Progenitor cell of endocrine pancreas (in vitro differentiated cells): ENCODE data around the gene NCOA1. TPM values are rescaled to one million over a fixed set of nuclear protein-coding genes. Genes with fewer than 3 reads are reported as not detected.
"Not testable (repeated sequence)": the region's sequence is repeated elsewhere in the genome, so short reads cannot be mapped to it uniquely, and the experiment has no call there.

Experiments used
- DNase-seq: peaks from one replicate; pipeline ENCODE4 v3.0.0; 2021; ENCODE audit warnings: low spot score; ENCODE audit not compliant: unreplicated experiment
- H3K27ac Mint-ChIP-seq: 2 replicates; pipeline ENCODE4 v1.8.0; 2021; ENCODE audit warnings: mild to moderate bottlenecking, moderate library complexity, mixed read lengths
- H3K27me3 Mint-ChIP-seq: 2 replicates; pipeline ENCODE4 v1.8.0; 2021; ENCODE audit warnings: mixed read lengths
- H3K36me3 Mint-ChIP-seq: 2 replicates; pipeline ENCODE4 v1.8.0; 2022; ENCODE audit warnings: mixed read lengths; ENCODE audit not compliant: insufficient read depth
- H3K4me1 Mint-ChIP-seq: 2 replicates; pipeline ENCODE4 v1.8.0; 2021; ENCODE audit warnings: low read depth, mixed read lengths
- H3K4me3 Mint-ChIP-seq: 2 replicates; pipeline ENCODE4 v1.8.0; 2021; ENCODE audit warnings: low read depth, mild to moderate bottlenecking, moderate library complexity, mixed read lengths
- H3K9me3 Mint-ChIP-seq: 2 replicates; pipeline ENCODE4 v1.8.0; 2021; ENCODE audit warnings: low read depth, mixed read lengths
- CTCF ChIP-seq: fragments of 200-600 bp; sonication (generic); IDR thresholded peaks from one replicate; pipeline ENCODE4 v1.5.0; 2021; ENCODE audit warnings: antibody characterized with exemption, mild to moderate bottlenecking; ENCODE audit not compliant: unreplicated experiment
- total RNA-seq: library from RNA; stranded (reverse); gene quantifications from 2 replicates; pipeline ENCODE4 v1.2.1, GENCODE V29; 2021

The NCOA1 gene
- total RNA-seq, 1 donor from 2014 or later: 32.3 TPM

- Mint-ChIP-seq H3K4me3 (no peak overlapping the region), H3K9me3 (peaks cover 14% of the 10 kb centered on the region), H3K4me1 (peaks cover 34% of the 10 kb centered on the region), H3K27me3 (no peaks in the 10 kb centered on the region), H3K27ac (peak overlapping the region; percentile 65), H3K36me3 (peaks cover 6% of the 10 kb centered on the region)
- DNase-seq: no peak
- no peak for TF ChIP-seq CTCF
These were observed 86.4 kb downstream of the NCOA1 start for GRCh38 chr2:24577481-24577880.

DNA sequence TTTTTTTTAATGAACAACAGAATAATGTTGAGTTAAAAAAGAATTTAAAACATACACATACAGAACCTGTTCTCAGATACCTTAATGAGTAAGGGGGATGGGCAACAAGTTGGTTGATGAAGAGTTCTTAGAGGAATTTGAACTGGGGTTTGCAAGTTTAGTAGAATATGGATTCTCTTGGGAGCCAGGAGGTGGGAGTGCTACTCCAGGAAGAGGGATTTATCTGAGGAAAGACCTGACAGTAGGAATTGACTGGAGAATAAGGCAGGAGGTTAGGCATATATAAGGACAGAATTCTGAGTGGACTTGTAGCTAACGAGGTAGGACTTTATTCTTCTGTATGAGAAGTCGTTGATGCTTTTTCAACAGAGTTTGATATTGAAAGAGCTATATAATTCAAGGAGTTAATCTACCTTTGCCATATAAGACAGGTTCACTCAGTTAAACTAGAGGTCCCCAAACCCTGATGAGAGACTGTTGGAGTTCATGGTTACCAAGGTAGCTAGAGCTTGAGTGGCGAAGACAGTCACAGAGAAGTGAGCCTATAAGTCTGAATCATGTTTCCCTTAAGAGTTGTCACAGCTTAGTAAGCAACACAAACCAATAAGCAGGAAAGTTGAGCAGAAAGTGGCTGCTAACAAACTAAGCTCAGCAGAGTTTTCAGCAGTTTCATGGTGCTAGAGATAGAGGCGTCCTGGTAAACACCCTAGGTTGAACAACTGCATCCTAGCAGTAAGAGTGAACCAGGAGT lies 88.2 kb downstream of the NCOA1 start:
- no peaks in the 10 kb centered on the region for H3K27me3 Mint-ChIP-seq
- no peak for TF ChIP-seq CTCF
- H3K4me3 Mint-ChIP-seq: no peak overlapping the region
- peaks cover 19% of the 10 kb centered on the region for H3K9me3 Mint-ChIP-seq
- peaks cover 26% of the 10 kb centered on the region for H3K4me1 Mint-ChIP-seq
- H3K36me3 Mint-ChIP-seq: peaks cover 9% of the 10 kb centered on the region
- DNase-seq: no peak
- H3K27ac Mint-ChIP-seq: no peak overlapping the region

DNA sequence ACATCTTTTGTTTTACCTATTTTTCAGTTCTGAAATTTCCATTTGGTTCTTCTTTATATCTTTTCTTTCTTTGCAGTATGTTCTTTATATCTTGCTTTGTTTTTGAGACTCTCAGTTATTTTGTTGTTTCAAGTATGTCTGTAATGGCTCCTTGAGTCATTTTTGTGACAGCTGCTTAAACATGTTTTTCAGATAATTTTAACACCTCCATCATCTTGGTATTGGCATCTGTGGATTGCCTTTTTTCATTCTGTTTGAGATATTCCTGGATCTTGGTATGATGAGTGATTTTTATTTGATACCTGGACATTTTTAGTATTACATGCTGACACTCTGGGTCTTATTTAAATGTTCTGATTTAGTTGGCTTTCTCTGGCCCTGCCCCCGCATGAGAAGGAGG lies 89.5 kb downstream of the NCOA1 start:
- H3K36me3 Mint-ChIP-seq: peaks cover 9% of the 10 kb centered on the region
- TF ChIP-seq CTCF: no peak
- H3K27ac Mint-ChIP-seq: no peak overlapping the region

GRCh38 chr2:24581971-24582370 lies 90.9 kb downstream of the NCOA1 start:
- H3K27me3 Mint-ChIP-seq, DNase-seq, H3K27ac Mint-ChIP-seq, H3K4me3 Mint-ChIP-seq: not testable (repeated sequence)
- Mint-ChIP-seq H3K9me3 (peaks cover 21% of the 10 kb centered on the region), H3K4me1 (peaks cover 16% of the 10 kb centered on the region), H3K36me3 (peaks cover 14% of the 10 kb centered on the region)

More for the DNA sequence above, 89.5 kb downstream of the NCOA1 start:
- Mint-ChIP-seq H3K4me3 (no peak overlapping the region), H3K4me1 (peaks cover 18% of the 10 kb centered on the region), H3K9me3 (peaks cover 19% of the 10 kb centered on the region), H3K27me3 (no peaks in the 10 kb centered on the region)
- no peak for DNase-seq

DNA sequence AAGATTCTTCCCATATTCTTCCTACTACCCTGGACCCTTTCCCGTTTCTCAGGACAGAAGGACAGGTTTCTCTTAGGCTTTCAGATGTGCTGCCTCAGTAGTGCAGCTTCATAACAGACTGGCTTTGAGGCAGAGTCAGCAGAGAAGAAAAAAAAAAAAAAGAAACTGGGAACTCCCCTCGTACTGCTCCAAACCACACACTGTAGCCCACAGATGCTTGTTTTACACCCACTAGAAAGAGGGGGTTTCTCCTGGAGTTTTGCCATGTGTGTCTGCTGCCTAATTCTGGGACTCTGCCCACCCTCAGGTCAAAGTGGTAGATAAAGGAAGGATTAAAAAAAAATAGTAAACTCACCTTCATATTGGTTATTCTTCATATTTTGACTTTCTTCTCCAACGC lies 95.9 kb downstream of the NCOA1 start:
- H3K4me3 Mint-ChIP-seq: no peak overlapping the region
- H3K27ac Mint-ChIP-seq: no peak overlapping the region
- DNase-seq: no peak
- peaks cover 11% of the 10 kb centered on the region for H3K9me3 Mint-ChIP-seq
- no peak for TF ChIP-seq CTCF
- H3K4me1 Mint-ChIP-seq: no peaks in the 10 kb centered on the region
- no peaks in the 10 kb centered on the region for H3K27me3 Mint-ChIP-seq
- peaks cover 15% of the 10 kb centered on the region for H3K36me3 Mint-ChIP-seq

DNA sequence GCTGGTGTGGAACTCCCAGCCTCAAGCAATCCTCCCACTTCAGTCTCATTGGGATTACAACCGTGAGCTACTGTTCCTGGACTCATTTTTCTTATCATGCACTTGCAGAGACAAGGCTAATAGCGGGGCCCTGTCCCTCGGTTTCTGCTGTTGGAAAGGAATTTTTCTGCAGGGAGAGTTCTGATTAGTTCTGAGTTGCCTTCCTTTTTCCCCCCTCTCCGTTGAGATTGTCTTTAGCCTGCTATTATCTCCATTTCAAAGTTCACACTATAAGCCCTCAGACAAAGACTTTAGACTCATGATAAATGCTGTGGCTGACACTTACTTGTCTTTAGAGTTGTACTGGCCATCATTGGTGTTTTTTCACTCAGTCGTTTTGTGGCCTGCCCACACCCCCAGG lies 97.2 kb downstream of the NCOA1 start:
- Mint-ChIP-seq H3K27ac (peak overlapping the region; percentile 38), H3K4me3 (no peak overlapping the region), H3K9me3 (peaks cover 2% of the 10 kb centered on the region), H3K4me1 (no peaks in the 10 kb centered on the region), H3K27me3 (no peaks in the 10 kb centered on the region), H3K36me3 (peaks cover 11% of the 10 kb centered on the region)
- TF ChIP-seq CTCF: no peak
- DNase-seq: no peak
